HG02623 (cell line): ENCODE data around the gene PRKX.
"Not testable (repeated sequence)": the region's sequence is repeated elsewhere in the genome, so short reads cannot be mapped to it uniquely, and the experiment has no call there.

ENCODE experiments used
- ATAC-seq: cut with Tn5 transposase; IDR thresholded peaks from one replicate; pipeline ENCODE4 v1.9.1; 2021; ENCODE audit warnings: moderate library complexity; ENCODE audit not compliant: unreplicated experiment

The PRKX gene

DNA sequence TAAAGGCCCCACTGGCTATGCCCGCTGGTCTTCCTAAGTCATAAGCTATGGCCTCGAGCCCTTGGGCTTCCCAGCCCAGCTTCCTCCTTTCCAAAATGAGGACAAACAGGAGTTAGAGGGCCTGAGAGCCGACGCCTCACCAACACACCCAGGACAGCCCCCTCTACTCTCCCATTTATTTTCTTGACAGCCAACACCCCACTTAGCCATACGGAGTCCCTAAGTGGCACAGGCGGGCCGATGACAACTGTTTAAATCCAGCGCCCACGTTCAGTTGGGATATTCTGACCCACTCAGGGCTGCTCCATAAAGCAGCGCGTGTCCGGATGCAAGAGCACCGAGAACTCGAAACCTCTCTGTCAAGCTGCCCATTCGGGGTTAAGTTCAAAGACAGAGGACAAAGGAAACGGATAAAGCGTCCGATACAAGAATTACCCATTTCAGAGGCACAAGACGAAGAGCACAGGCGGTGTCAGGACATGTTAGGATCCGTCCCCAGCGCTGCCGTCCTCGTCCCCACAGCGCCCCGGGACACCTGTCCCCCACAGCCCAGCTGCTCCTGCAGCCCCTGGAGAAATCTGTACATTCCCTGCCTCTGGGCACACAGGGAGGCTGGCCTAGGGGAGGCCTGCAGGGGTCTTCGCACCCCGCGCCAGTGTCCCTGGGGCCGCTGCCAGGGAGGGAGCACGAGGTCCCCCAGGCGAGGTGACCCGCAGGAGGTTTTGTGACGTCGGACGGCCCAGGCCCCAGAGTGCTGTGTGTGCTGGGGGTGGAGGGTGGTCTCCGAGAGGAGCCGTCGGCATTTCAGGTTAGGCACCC, 1.2 kb downstream of the PRKX start:
- ATAC-seq = no peak

DNA sequence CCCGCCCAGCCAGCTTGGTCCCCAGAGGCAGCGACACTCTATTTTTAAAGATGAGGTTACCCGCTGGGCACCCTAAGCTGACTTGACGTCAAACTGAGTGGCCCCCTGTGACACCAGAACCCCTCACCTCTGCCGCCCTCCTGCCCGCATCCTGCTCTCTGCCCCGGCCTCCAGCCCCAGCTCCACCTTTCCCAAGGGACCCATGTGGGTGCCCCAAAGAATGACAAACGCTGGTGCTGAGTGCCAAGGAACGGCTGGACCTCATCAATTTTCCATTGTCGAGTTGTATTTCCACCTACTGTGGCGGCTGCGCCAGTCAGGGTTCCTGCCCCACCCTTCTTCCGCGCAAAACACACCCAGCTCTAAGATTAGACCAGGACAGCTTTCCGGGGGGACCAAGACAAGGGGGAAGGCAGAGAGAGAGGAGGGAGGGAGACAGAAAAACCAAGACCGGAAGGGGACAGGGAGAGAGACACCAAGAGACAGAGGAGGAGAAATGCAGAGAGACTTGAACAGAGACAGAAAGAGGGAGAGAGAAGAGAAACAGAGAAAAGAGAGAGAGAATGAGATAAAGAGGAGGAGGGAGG, 2.0 kb downstream of the PRKX start:
- no peak for ATAC-seq

DNA sequence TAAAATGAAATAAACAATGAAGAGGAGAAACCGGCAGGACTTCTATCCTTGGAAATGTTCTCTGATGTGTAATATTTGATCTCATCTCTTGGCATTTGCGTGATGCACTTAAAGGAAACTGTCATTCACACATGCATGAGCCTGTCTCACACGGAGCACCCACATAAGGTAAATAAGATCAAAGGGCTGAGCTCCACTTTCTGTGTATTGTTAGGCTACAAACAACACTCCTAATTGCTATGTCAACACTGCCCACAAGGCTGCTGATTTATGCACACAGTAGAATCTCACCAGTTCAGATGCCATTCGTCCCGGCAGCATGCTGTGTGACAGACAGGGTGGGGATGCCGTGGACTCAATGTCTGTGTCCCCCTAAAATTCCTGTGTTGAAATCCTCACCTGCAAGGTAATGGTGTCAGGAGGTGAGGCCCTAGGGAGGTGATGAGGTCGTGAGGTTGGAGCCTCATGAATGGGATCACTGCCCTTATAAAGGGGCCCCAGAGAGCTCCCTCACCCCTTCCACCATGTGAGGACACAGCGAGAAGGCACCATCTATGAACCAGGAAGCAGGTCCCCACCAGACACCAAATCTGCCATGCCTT, 5.7 kb downstream of the PRKX start:
- not testable (repeated sequence) for ATAC-seq

DNA sequence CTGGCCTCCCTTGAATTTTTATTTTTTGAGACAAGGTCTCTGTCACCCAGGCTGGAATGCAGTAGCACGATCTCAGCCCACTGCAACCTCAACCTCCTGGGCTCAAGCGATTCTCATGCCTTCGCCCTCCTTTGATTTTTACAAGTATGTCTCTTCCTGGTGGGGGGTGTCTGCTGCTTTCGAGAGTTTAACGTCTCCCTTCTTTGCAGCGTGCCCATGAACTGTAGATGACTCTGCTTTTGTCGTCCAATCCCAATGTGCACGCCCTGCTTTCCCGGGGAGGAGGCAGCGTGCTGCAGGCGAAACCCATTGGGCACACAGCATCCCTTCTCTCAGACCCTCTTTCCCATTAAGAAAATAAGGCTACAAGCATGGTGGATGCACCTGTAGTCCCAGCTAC, 7.0 kb downstream of the PRKX start:
- no peak for ATAC-seq

DNA sequence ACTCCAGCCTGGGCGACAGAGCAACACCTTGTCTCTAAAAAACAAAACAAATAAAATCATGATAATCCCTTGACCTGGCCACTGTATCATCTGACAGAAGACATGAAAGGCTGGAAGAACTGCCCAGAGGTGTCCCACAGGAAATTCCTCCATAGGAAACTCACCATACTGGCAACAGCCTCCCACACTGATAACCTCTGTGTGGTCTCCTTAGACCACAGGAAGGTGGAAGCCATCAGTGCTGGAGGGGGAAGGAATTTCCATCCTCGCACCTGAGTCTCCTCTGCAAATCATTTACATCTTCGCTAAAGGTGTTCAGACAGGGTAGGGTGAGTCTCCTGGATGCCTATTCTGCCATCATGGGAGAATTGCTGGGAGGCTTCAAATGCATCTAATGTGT, 10.2 kb downstream of the PRKX start:
- ATAC-seq = not testable (repeated sequence)

DNA sequence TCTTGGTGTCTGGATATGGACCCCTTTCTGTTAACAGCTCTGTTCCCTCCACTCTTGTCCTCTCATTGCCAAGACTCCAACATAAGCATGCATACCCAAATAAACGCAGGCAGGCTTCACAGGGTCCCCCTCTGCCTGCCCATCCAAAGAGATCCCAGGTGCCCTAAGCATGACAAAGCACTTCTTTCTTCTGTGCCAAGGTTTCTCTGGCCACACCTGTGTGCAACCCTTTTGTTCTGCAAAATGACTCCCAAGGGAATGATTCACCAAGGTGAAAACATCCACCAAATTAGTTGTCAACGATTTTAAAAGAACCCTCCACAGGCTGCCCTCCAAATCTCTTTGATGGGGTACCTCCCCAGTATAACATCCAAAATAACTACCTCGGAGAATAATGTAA, 11.4 kb downstream of the PRKX start:
- ATAC-seq = not testable (repeated sequence)

DNA sequence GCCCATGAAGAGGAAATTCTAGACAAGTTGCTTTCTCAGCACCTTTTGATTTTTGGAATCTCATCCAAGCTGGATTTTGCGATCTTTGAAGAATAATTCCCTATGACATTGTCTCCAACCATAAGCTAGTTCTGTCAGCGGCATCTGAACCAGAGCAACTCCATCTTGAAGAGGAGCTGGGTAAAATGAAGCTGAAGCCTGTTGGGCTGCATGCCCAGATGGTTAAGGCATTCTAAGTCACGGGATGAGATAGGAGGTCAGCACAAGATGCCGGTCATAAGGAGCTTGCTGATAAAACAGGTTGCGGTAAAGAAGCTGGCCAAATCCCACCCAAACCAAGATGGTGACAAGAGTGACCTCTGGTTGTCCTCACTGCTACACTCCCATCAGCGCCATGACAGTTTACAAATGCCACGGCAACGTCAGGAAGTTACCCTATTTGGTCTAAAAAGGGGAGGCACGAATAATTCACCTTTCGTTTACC, 12.0 kb downstream of the PRKX start:
- not testable (repeated sequence) for ATAC-seq

DNA sequence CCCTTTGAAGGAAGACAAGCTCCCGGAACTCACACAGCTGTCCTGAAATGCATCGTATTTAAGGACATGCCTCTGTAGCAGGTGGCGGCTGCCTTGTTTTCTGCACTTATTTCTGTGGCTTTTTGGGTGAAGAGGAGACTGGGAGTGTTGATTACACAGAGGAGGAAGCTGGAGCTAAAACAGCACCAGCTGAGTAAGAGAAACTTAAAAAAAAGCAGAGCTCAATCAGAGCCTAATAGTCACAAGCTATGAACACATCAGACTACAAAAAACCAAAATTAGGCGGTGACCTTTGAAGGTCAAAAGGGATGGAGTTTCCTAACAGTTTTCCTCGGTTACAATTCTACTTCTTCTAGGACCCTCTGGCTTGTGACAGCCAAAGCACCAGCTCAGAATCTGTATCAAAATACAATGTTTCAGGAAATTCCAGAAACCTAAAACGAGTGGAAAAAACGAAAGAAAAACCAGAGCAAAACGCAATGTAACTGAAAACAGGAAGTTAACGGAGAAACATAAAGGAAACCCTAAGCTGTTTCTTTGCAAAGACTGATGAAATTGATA, 13.5 kb downstream of the PRKX start:
- ATAC-seq = peak; percentile 77

DNA sequence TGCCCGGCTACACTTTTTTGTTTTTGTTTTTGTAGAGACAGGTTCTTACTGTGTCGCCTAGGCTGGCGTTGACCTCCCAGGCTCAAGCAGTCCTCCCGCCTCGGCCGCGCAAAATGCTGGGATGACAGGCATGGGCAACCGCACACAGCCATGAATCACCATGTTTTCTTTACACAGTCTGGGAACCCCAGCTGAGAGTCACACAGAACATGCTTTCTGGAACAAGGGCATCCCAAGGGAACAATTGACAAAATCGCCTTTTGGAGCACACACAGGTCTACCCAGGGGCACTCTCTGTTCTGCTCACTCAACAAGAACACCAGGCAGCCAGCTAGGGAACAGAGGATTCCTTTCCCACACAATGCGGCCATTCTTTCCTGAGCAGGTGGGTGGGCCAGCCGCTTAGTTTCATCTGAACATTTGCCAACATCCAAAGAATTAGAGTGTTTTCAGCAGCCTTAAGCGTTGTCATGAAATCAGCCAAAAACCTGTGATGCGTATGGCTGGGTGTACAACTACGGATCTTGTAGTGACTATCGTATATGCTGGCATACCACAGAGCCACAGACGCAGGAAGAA, 15.7 kb downstream of the PRKX start:
- no peak for ATAC-seq

DNA sequence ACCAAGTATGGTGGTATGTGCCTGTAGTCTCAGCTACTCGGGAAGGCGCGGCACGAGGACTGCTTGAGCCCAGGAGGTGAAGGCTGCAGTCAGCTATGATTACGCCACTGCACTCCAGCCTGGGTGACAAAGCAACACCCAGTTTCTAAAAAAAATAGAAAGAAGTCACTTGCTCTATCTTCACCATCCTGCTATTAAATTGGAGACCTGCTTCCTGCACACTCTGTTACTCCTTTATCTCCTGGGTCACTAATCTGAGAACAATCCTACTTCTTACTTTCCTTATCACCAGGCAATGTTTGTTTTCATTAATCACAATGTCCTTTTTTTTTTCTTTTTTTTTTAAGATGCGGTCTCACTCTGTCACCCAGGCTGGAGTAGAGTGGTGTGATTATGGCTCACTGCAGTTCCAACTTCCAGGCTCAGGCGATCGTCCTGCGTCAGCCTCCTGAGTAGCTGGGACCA, 16.2 kb downstream of the PRKX start:
- ATAC-seq = no peak

DNA sequence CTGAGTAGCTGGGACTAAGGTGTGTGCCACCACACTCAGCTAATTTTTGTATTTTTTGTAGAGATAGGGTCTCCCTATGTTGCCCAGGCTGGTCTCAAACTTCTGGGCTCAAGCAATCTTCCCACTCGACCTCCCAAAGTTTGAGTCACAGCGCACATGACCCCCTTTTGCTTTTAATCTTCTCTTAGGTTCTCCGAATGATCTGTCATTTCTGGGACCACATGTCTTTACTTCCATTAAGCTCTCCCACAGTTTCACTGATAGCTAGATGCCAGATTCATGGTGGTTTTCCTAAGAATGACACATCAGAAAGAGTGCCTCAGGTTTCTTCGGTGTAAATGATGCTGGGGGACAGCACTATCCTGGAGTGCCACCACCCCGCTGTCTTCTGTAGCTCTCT, 17.9 kb downstream of the PRKX start:
- ATAC-seq = no peak

DNA sequence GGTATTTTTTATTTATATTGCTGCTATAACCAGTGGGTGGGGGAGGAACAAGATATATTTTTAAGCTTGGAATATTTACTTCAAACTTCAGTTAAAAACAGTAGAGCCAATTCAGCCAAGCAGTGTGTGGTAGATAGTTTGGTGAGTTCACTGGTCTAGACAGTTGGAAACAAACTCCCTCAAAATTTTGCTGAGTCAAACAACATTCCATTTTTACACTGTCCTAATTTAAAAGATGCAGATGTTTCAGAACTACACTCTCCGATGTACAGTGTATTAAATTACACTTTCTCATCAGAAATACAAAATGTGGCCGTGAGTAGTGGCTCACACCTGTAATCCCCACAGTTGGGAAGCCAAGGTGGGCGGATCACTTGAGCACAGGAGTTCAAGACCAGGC, 23.3 kb downstream of the PRKX start:
- ATAC-seq = no peak

DNA sequence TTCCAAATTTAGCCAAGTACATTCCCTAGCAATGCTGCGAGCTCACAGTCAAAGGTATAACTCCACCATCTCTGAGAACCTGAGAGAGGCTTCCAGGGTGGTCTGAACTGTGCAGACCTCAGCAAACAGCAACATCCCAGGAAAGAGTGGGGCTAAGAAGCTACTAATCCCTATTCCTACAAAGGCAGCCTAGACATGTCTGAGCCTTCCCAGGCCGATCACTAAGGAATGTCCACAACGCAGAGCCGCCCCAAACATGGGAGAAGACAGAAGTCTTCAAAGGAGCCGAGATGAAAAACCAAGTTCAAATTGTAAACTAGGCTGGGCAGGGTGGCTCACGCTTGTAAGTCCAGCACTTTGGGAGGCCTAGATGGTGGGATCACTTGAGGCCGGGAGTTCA, 30.2 kb downstream of the PRKX start:
- not testable (repeated sequence) for ATAC-seq

DNA sequence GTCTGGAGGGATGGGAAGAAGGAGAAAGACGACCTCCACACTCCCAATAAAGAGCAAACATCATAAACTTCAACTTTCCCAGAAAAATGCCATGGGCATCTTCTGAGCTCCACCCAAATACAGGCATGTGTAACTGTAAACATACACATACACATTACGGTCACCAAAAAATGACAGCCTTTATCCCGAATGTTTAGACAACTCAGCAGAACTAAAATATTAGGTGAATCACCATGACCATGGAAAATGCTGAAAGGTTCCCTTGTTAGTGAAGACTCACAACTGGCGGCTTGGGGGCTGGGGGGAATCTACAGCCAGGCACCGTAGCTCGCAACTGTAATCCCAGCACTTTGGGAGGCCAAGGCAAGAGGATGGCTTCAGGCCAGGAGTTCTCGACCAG, 33.0 kb downstream of the PRKX start:
- no peak for ATAC-seq

DNA sequence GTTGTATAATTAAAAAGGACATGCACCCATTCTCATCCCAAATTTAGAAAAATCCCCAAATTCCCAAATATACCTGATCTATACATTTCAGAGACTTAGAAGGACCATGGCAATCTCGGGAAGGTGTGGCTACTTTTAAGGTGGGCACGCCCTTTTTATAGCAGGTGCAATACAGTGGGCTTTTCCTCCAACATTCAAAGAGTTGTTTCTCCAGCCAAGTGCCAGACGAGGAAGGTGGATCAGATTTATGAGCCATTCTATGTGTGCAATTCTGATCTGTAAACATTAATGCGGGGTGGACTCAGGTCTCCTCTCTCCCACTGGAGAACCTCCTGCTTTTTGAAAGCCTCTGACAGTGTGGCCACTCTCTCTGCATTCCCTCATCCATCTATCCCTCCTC, 33.8 kb downstream of the PRKX start:
- no peak for ATAC-seq

DNA sequence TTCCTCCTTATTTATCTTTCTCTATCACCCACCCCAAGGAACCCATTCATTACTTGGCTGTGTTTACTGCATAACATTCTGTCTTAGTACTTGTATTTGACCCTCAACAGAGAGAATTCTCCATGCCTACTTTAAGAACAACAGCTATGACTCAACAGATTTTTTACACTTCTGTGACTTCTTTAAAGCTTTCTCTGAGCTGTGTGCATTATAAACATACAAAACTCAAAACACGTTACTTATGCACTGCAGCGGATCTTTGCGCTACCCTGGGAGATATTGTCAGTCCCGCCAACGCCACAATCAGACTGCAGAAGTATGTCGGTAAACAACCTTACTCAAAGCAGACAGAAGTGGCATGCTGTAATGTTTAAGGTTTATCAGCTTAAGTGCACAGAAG, 35.1 kb downstream of the PRKX start:
- no peak for ATAC-seq

DNA sequence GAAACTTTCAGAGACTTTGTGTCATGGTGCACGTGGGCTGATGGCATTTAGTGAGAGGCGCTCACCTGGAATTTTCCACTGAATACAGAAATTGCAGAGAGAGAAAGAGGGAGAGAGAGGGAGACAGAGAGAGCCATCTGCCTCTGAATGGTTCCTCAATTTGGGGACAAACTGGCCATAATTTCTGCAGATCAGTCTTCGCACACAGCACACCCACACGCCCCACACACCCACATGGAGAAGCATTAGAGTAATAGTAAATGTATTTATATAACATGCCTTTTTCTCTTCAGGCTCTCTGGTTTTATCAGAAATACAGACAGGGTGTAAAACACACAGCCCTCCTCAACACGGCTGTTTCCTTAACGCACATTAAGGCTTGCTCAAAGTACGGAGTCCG, 38.6 kb downstream of the PRKX start:
- no peak for ATAC-seq

DNA sequence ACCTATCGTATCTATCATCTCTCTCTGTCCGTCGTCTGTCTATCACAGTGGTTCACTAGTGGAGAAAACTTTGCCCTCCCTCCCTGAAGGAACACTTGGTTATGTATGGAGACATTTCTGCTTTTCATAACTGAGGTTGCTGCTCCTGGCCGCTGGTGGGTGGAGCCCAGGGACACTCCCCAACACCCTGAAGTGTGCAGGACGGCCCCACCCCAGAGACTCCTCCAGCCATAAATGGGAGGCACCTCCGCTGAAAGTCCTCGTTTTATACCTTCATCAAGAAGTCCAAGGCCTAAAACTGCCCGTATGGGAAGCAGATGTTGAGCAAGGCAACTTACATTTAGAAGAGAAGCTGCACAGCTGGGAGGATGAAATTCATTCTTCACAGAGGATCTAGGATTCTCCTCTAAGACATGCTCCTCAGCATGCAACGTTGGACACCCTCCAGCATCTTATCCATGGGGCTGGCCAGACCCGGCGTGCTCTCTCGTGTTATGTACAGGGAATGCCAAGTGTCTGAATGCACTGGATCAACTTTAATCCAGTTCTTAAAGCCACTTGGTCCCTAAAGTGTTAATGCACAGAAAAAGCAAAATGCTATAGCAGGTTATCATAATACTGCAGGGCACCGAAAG, 43.5 kb downstream of the PRKX start:
- ATAC-seq = no peak

DNA sequence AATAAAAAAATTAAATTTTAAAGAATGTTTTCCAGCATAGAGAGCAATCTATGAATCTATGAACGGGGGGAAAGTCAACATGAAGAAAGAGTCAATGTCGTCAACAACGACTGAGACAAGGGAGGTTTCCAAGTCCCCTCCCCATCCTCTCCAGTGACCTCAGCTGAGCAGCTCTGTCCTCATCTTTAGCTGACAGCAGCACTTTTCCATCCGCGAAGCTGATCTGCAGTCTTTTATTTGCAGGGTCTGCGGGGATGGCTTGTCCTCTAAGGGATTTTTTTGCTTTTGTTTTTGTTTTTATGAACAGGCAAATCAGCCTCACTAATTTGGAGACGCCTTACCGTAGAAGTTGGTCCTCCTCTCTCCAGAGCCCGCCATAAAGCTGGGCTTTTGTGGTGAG, 46.5 kb downstream of the PRKX start:
- ATAC-seq = no peak

DNA sequence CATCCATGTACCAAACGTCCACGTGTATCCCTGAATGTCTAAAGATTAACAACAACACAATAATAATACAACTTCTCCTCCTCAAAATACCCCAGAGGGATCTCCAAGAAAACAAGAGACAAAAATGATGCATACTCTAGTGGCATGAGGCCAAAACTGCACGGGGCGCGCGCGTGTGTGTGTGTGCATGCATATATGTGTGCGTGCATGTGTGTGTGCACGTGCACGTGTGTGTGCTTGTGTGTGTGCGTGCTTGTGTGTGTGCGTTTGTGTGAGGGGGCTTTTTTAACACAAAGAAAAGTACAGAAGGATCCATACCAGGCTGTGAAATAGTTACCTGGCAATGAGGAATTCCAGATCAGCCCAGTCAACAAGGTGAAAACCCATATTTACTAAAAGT, 48.5 kb downstream of the PRKX start:
- ATAC-seq = no peak
